IPS-NIHi7 (cell line): ENCODE results near the gene TMEFF2.

Source experiments
- DNase-seq: peaks from one replicate; pipeline ENCODE4 v3.0.0; 2012; ENCODE audit warnings: mixed read lengths; ENCODE audit errors: extremely low spot score

TMEFF2 gene

GRCh38 chr2:192016265-192016664 is 178.5 kb downstream of the TMEFF2 start:
- DNase-seq, result no peak

GRCh38 chr2:192013211-192013610 is 181.5 kb downstream of the TMEFF2 start:
- no peak for DNase-seq

- DNase-seq, result no peak
Measured at GRCh38 chr2:192011196-192011595, 183.5 kb downstream of the TMEFF2 start.

- no peak for DNase-seq
Measured at GRCh38 chr2:192010073-192010472, 184.7 kb downstream of the TMEFF2 start.

- no peak for DNase-seq
Measured at GRCh38 chr2:192007581-192008228, 187.0 kb downstream of the TMEFF2 start.

GRCh38 chr2:192005211-192005610 is 189.5 kb downstream of the TMEFF2 start:
- DNase-seq, result no peak

GRCh38 chr2:192004188-192004963 is 190.4 kb downstream of the TMEFF2 start:
- DNase-seq, result no peak

GRCh38 chr2:192002418-192002817 is 192.3 kb downstream of the TMEFF2 start:
- no peak for DNase-seq

GRCh38 chr2:192000196-192000980 is 194.3 kb downstream of the TMEFF2 start:
- no peak for DNase-seq

- no peak for DNase-seq
Measured at GRCh38 chr2:191999101-191999841, 195.5 kb downstream of the TMEFF2 start.

GRCh38 chr2:191995285-191995684 is 199.4 kb downstream of the TMEFF2 start:
- no peak for DNase-seq

GRCh38 chr2:191994749-191995148 is 200.0 kb downstream of the TMEFF2 start:
- DNase-seq, result no peak

GRCh38 chr2:191991442-191991841 is 203.3 kb downstream of the TMEFF2 start:
- DNase-seq, result no peak

GRCh38 chr2:191985740-191986139 is 209.0 kb downstream of the TMEFF2 start:
- no peak for DNase-seq

GRCh38 chr2:191983591-191983990 is 211.1 kb downstream of the TMEFF2 start:
- no peak for DNase-seq

GRCh38 chr2:191983186-191983585 is 211.5 kb downstream of the TMEFF2 start:
- DNase-seq, result no peak

- no peak for DNase-seq
Measured at GRCh38 chr2:191981706-191982105, 213.0 kb downstream of the TMEFF2 start.

- no peak for DNase-seq
Measured at GRCh38 chr2:191980483-191980882, 214.2 kb downstream of the TMEFF2 start.

GRCh38 chr2:191979221-191979730 is 215.5 kb downstream of the TMEFF2 start:
- DNase-seq, result no peak

GRCh38 chr2:191977754-191978153 is 217.0 kb downstream of the TMEFF2 start:
- no peak for DNase-seq

- no peak for DNase-seq
Measured at GRCh38 chr2:191976436-191976835, 218.3 kb downstream of the TMEFF2 start.

- no peak for DNase-seq
Measured at GRCh38 chr2:191974676-191975075, 220.1 kb downstream of the TMEFF2 start.
